Keratinocyte (primary cell): ENCODE results near the gene MUC6.

Experiments
- EZH2 ChIP-seq: IDR thresholded peaks from one replicate; pipeline ENCODE4 v1.6.1; 2012; ENCODE audit warnings: inconsistent platforms, mild to moderate bottlenecking, low read length, moderate library complexity
- TF ChIP-seq, protein P1 (sequence below), 3 experiments: IDR thresholded peaks in 1 of 3; conservative IDR thresholded peaks in 1 of 3; optimal IDR thresholded peaks in 1 of 3; 2 replicates in 2 of 3; 3 replicates in 1 of 3; pipeline versions ENCODE3 to v1.5.1; 2011; ENCODE audit warnings: low read length in 3 of 3, mild to moderate bottlenecking in 3 of 3, moderate library complexity in 2 of 3, control low read depth in 1 of 3, inconsistent platforms in 1 of 3; ENCODE audit not compliant: insufficient read depth in 2 of 3; ENCODE audit errors: extremely low read depth in 1 of 3

DNA sequence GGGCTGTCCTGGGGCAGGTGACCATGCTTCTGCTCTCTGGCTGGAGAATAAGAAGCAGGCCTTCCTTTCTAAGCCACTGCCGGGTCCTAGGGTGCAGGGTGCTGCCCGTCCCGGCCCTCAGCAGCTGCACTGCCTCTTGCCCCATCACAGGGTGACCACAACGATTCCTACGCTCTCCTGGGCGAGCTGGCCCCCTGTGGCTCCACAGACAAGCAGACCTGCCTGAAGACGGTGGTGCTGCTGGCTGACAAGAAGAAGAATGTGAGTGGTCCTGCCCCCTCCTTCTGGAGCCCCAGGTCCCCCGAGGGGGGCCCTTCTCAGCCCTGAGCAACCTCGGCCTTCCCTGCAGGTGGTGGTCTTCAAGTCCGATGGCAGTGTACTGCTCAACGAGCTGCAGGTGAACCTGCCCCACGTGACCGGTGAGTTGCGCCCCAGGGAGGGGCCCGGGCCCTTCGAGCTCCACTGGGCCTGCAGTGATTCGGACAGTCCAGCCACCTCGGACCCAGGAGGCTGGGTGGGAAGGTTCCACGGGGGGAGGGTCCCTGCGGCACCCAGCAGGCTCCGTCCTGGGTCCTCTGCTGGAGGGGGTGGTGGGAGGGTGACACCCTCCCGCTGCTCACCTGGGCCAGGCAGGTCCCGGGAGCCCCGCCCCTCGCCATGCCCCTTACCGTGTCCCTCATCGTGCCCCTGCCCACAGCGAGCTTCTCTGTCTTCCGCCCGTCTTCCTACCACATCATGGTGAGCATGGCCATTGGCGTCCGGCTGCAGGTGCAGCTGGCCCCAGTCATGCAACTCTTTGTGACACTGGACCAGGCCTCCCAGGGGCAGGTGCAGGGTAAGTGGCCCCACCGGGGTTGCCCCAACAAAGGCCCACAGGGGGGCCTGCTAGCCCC lies 46.5 kb upstream of the MUC6 start:
- TF ChIP-seq, protein P1, sequence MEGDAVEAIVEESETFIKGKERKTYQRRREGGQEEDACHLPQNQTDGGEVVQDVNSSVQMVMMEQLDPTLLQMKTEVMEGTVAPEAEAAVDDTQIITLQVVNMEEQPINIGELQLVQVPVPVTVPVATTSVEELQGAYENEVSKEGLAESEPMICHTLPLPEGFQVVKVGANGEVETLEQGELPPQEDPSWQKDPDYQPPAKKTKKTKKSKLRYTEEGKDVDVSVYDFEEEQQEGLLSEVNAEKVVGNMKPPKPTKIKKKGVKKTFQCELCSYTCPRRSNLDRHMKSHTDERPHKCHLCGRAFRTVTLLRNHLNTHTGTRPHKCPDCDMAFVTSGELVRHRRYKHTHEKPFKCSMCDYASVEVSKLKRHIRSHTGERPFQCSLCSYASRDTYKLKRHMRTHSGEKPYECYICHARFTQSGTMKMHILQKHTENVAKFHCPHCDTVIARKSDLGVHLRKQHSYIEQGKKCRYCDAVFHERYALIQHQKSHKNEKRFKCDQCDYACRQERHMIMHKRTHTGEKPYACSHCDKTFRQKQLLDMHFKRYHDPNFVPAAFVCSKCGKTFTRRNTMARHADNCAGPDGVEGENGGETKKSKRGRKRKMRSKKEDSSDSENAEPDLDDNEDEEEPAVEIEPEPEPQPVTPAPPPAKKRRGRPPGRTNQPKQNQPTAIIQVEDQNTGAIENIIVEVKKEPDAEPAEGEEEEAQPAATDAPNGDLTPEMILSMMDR (optimal IDR thresholded peaks at IDR 0.05 in 1 of 3, IDR thresholded peaks at IDR 0.05 in 1 of 3, conservative IDR thresholded peaks at IDR 0.05 in 1 of 3; ENCODE audit: extremely low read depth in 1 of 3, insufficient read depth in 2 of 3, low read length in 3 of 3) = no peak
- TF ChIP-seq EZH2 = no peak
